NCI-H748 treated with DMSO at 0.1 percent for 48 hours (cell line): ENCODE results near the gene PTGDR2.
A peak's percentile ranks its signal among the peaks of the same experiment; 100 is the strongest.

Experiments used
- DNase-seq: peaks from one replicate; lab custom pipeline; 2025; lab: John Stamatoyannopoulos, UW

Gene PTGDR2

DNA sequence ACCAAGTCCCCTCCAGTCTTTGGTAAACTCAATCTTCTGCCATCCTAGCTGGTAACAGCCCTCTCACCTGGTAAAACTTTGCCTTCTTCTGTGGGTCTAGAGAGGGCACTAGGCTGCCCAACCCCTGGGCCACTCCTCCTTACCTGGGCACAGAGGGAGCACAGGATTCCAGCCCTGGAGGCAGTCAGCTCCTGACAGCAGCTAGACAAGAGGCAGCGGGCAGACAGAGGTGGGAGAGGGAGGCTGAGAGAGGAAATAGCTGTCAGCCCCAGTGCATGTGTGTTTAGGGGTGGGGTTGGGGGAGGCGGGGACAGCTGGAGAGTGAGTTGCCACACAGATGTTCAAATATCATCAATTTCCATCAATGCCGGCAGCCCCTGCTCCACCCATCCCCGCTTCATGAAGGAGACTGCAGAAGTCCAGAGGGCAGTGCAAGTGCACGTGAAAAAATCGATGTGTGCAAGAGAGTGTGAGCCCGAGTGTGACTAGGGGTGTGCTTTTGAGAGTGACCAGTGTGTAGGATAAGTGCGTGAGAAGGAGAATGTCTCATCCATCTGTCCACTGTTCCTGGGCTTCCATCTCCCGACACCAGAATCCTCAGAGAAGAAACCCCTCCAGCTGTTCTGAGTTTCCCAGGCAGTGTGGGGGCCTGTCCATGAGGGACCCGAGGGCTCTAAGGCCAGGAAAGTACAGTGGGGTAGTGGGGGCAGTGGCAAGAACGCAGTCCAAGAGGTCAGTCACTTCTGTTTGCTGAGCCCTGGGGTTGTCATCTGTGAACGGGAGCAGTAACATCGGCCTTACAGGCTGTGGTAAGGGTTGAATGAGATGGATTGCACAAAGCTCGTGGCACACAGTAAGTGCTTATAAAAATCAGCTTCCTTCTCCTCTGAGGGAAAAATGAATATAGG, at the start of gene PTGDR2:
Gene PTGDR2, minus strand, starts transcription at position 225 of the 908 bp plus-strand sequence. CDS start 2,228 bp downstream, outside the sequence.
- DNase-seq, result no peak

DNA sequence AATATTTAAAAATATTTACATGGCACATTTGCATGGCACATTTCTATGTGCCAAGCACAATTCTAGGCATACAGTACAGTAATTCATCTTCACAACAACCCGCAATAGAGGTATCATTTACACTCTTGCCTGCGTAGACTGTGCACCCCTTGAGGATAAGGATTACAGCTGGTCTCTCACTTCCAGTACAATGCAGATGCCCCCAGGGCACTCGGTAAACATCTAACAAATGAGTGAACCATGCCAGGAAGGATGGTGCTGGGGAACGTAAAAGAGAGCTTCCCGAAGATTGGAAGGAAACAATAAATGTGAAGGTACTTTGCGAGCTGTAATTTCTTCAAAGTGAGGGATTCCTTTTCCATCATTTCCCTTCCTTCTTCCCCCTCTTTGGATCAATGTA, 49.3 kb upstream of the PTGDR2 start:
- no peak for DNase-seq

DNA sequence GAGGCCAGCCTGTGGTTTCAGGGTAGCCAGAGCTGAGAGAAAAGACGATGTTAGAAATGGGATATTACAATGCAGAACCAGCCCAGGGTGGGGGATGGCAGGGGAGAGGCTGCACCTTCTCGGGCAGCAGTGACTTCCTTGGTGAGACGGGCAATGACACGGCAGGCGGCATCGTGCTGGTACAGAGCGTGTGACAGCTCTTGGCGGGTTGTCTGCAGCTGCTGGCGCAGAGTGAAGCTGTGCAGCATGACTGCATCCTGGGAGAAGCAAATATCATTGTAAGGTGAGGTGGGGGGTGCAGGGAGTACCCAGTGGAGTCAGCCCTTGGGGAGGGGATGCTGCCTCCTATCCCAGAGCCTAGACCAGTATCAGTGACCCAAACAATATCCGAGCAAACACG, 46.9 kb upstream of the PTGDR2 start:
- DNase-seq, result no peak

DNA sequence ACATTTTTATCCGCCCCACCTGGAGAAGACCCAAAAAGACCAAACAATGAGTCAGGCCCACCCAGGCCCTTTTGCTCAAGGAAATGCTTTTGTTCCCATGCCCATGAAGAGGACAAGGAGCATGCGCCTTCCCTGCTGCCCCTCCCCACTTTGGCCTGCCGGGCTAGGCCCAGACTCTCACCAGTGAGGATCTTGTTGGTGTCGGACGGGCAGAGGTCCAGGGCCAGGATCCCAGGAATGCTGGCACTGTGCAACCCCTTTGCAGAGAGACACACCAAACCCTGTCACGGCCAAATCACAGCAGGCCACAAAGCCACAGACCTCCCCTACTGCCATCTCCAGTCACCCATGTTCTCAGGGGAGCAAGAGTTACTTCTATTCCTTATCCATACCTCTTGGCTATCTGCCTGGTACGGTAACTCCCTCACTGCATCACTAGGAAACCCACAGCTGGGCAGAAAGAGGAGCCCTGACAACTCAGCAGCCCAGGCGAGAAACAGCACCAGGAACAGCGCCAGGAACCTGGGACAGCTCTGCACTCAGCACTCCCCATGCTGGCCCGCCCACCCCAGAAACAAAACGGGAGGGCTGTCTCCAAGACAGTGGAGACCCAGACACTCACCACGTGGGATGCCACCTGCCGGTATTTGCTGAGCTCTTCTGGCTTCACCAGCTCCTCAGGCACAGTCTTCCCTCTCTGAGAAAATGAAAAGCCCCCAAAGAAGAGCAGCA, 45.1 kb upstream of the PTGDR2 start:
- DNase-seq, result no peak

DNA sequence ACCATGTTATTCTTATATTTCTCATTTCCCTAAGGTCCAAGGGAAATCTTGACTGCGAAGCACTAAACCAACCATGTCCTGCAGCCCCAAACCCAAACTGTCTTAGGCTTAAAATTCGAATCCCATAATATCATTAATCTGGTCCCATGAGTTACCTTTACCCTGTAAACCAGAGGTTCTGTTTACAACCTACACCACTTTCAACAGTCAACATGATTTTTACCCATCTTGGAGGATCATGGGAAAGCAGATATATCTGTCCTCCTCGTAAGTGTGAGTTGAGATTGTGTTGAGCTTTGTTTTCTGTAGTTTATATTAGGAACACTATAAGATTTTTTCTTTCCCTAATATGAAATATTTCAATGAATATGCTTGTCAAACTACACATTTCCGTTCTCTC, 44.2 kb upstream of the PTGDR2 start:
- no peak for DNase-seq

DNA sequence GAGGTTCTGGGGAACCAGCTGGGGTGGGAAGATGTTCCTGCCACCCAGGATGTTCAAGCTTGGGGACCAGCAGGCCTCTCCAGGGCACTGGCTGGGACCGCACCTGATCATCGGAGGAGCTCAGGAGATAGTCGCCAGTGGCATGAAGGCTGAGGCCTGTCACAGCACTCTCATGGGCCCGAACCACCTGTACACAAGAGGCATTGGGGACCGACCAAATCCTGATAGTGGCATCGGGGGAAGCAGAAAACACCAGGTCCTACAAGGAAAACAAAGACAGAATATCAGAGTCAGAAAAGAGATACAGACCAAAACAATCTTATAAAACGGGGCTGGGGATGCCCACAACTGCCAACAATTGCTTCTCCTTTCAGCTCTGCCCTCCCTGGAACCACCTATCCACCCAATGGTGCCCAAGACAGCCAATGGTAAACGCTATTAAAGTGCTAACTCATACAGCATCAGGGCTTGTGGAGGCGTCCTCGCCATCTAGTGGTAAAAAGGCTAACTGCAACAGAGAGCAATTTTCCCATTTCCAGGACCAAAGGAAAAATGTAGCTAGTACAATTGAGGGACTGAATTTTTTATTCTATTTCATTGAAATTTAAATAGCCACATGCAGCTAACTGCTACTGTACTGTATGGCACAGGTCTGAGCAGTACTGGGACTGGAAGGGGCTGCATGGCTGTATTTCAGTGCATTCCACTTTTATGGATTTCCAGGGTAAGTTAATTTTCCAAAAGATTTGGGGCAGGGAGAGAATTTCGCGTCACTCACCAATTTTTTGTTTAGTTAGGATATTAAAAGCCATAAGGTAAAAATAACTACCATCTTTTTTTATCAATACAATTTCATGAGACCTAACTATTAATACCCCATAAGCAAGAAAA, 43.5 kb upstream of the PTGDR2 start:
- peak; percentile 30 for DNase-seq

DNA sequence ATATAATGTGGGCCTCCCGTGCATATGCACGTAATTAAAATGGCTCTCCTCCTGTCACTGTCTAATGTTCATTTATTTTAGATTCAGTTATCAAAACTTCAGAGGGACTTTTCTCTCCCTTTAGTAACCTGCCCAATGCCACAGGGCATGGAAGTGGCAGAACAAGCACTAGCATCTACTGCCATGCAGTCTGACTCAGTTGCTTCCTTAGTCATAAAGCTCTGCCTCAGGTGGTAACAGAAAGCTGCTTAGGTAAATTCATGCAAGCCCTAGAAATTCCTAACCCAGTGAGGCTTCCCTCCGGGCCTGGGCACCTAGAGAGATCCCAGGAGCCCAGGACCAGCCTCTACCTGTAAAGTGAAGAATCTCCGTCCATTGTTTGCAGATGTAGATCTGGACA, 41.7 kb upstream of the PTGDR2 start:
- DNase-seq, result no peak

DNA sequence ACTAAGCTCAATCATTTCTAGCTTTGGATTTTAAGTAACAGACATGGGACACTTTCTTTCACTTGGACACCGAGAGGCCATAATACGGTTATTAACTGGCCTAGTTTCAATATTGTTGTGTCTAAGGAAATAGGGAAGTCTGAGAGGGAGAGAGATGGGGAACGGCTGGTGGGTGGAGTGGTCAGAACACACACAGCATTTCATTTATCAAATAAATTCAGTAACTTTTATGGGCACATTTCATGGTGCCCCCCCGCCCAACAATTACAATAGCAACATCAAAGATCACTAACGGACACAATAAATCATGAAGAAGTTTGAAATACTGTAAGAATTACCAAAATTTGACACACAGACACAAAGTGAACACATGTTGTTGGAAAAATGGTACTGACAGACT, 39.9 kb upstream of the PTGDR2 start:
- no peak for DNase-seq

DNA sequence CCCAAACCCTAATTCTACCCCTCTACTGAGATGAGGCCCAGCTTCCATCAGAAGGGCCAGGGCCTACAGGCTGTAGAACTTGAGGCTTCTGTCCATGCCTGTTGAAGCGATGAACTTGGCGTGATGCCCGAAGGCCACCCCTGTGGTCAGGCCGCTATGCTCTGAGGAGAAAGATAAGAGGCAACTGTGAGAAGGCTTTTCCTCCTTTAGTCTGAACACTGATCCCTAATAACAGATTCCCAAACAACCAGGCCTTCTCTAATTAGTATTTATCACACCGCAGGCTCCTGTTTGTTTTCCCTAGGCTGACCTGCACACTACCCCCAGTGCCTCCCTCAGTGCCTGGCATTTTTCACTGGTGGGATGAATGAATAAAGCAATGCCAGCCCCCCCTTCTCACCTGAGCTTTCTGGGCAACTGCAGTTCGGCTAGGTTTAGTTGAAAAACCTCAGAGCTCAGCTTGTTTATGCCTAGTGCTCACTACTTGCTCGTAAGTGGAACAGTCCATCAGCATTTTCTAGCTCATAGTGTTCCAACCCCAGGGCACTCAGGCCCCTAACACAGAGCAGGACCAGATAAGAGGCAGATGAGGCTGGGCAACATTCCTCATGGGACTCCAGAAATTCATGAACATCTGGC, 35.5 kb upstream of the PTGDR2 start:
- no peak for DNase-seq

DNA sequence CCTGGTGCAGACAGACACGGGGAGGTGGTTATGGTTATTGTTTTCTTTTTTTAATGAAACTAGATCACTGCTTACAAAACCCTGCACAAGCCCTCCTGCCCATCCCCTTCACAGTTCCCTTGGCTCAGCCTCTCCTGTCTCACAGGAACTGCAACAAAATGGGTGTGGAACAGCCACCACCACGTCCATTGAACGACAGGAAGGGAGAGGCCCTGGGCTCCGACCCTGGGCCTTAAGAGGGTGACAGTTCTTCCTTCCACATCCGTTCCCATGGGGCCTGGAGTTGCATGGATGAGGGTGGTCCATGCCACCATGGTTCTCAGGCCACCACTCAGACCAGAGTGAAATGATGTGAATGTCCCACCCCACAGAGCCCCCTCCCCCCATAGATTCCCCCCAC, 34.9 kb upstream of the PTGDR2 start:
- DNase-seq, result no peak

DNA sequence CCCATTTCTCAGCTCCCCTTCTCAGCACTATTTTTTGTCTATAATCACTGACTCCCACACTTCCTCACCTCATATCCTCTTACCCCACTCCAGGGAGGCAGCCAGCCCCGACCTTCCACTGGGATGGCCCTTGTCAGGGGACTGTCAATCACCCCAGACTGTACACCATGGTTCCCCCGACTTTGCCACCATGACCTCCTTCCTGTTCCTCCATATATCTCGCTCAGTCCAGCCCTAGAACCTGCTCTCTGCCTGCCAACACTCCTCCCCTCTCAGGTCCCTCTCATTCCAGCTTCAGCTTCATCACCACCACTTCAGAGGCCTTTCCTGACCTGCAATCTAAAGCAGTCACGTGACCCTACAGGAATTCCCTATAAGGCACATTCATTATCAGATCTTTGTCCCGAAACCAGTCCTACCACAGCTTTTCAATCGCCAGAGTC, 34.1 kb upstream of the PTGDR2 start:
- DNase-seq, result no peak

DNA sequence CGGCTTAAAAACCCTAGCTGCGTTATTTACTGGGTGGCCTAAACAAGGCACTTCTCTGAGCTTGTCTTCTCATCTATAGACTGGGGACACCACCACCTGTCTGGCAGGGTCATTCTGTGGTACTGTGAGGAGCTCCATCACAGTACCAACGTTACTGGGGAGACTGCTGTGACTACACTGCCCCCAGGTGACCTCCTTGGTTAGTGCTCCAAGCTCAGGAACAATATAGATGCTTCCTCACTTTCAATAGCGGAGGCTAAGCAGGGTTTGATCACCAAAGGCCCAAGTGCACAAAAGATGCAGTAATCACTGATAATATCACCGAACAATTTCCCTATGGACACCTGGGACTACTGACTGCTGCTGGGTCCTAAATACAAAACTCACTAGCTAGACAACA, 31.8 kb upstream of the PTGDR2 start:
- DNase-seq, result peak; percentile 33

DNA sequence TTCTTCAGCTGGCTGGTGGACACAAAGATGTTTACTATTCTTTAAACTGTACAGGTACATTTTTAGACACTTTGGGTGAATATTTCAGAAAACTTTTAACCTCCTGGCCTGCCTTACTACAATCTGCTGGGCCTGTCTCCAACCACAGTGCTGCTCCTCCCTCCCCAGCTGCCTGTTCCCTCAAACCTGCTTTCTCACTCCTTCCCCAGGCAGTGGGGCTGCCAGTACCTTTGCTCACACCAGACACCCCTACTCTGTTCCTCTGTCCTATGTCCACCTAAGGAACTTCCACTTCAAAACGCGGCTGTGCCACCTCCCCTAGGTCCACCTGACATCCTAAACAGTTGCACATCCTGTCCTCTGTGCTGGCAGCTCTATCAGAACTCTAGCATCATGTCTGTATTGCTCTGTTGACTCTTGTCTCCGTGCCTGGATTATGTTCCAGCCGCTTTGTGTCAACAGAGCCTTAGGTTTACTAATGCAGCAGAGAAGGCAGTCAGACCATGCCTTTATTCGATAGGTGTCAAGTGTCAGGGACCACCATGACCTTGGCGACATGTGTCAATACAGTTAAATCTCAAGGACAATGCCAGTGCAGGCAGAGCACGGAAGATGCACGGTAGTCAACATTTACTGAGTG, 25.0 kb upstream of the PTGDR2 start:
- DNase-seq, result peak; percentile 69

DNA sequence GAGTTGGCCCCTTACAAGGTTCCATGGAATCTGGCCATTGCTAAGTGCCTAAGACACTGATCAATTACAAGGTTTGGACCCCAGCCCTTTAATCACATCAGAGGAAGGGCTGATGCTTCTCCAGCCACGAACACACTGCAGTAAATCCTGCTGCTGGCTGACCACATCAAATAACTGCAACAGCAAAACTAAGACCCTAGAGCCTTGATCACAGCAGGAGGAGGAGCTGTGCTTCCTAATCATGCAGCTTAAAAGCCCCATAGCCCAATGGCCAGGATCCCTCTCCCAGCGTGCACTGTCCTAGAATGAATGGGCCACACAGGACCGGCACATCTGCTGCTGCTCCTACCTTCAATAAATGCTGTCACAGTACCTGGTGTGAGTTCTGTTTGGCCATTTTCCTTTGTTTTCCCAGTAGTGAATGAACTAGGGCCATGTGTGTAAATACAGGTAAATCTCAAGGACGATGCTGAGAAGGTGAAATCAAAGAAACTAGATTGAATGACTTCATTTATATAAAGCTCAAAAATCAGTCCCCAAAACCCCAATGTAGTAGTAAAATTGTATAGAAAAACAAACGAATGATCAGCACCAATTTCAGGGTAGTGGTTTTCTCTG, 24.3 kb upstream of the PTGDR2 start:
- no peak for DNase-seq

DNA sequence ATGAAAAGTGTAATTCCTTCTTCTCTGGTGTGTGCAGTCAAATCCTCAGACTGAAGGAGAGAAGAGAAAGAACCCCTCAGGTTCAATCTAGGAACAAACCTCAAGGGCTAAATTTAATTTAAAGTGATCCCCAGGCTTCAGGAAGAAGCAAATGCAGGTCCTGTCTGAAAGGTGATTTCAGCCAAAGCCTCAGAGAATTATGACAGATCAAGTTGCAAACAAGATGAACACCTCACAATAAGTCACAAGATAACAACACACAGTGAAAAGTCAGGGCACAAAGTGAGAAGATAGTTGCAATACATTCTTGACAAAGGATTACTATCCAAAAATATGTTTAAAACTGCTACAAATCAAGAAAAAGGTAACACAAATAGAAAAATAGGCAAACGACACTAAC, 23.4 kb upstream of the PTGDR2 start:
- DNase-seq, result no peak

DNA sequence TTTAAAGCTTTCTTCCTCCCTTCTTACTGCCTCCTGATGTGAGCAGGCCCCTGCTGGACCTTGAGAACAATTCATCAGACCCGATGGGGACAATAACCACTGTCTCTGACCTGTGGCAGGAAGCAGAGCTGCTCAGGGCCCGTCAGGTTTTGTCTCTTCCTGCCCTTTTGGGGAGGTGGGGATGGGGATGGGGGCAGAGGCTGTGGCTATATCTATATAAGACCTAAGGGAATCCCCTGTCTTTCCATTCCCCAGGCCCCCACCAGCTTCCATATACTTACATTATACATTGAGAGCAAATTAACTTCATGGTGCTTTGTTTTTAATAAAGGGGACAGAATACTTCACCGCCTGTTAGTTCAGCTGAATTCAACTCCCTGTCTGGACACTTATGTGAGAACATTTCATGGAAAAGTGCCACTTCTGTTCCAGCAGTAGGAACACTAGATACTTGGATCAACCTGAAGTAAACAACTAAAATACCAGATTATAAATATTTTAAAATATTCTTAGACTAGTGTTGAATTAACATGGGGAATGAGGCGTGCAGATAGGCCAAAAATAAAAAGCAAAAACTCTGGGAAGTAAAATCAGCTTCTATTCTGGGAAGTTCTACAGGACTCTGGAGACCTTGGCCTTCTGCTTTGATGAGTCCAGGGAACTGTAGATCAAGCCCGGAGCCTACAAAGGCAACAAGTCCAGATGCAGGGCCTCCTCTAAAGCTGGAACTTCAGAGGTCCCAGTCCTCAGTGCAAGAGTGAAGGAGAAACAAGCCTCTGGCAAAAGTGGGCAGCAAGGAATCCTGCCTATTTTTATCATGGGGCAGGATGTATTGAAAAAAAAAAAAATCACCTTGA, 22.7 kb upstream of the PTGDR2 start:
- DNase-seq, result no peak

DNA sequence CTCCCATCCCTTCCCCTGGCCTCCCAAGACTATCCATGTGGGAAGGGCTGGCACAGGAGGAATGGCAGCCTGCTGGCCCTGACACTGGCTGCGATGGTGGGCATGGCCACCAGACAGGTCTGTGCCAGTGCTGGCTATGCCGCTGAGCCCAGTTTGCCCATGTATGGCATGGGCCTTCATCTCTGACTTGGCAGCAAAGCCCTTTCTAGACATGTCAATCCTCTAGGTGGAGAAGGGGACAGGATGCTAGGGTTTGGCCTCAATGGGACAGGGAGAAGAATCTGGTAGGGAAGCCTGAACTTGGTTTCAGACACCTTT, 20.4 kb upstream of the PTGDR2 start:
- DNase-seq, result no peak

DNA sequence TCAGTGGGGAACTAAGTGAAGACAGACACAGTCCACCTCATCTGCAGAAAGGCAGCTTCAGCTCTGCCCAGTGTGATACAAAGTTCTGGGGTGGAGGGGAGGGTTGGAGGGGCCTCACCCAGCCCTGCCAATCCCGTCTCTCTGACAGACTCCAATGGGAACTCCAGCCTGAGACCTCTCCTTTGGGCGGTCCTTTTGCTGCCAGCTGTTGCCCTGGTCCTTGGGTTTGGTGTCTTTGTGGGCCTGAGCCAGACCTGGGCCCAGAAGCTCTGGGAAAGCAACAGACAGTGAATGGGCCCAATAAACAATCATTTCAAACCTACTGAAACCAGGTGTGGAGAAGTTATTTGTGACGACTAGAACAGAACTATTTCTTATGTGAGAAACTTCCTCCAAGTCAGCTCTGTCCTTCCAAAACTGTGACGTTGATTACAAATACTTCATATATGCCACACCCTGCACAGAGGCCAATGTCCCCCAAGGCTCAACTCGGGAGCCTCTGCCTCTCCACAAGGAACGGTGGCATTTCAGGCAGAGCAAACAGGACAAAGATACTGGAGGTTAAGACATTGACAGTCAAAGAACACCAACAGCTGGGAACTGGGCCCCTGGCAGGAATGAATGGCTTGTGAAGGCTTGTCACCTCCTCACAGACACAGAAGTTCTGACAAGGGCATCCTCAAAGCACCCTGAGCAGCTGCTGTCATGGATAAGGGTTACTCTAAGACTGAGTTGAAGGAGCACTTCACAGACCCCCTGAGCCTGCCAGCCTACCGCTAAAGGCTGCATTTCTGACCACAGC, 19.8 kb upstream of the PTGDR2 start:
- DNase-seq, result no peak
